A549 (cell line): Measurements from ENCODE around the gene LSM14B.

Experiments used
- BHLHE40 ChIP-seq: IDR thresholded peaks from 2 replicates; pipeline ENCODE4 v1.6.1; 2012; ENCODE audit warnings: low read depth, low read length, inconsistent platforms
- CBX2 ChIP-seq: fragments of 200-600 bp; sonication (generic); IDR thresholded peaks from 2 replicates; pipeline ENCODE4 v1.6.1; 2016; ENCODE audit warnings: low read depth, mild to moderate bottlenecking, borderline replicate concordance
- CEBPB ChIP-seq, 2 experiments: fragments of >200 bp in 1 of 2; sonication (Bioruptor Twin) in 1 of 2; formaldehyde crosslinking in 1 of 2; IDR thresholded peaks; 2 replicates each; pipeline ENCODE4 v1.6.1; 2012 to 2016
- CTCF ChIP-seq: fragments of >200 bp; sonication (Bioruptor Twin); formaldehyde crosslinking; IDR thresholded peaks from 3 replicates; pipeline ENCODE4 v1.5.1; 2016
- EP300 ChIP-seq, 2 experiments: fragments of >200 bp; sonication (Bioruptor Twin); formaldehyde crosslinking; IDR thresholded peaks; 2 replicates in 1 of 2; 3 replicates in 1 of 2; pipeline ENCODE4 v1.6.1; 2016 to 2017
- GATA3 ChIP-seq: IDR thresholded peaks from 2 replicates; pipeline ENCODE4 v1.6.1; 2012; ENCODE audit warnings: borderline replicate concordance
- HDAC2 ChIP-seq: fragments of 200-600 bp; sonication (generic); IDR thresholded peaks from 2 replicates; pipeline ENCODE4 v1.6.1; 2016
- HOXA7 ChIP-seq: fragments of 250-450 bp; sonication (Bioruptor Pico); IDR thresholded peaks from 2 replicates; pipeline ENCODE4 v1.5.0; 2020; ENCODE audit warnings: mild to moderate bottlenecking, moderate library complexity
- MAFK ChIP-seq: fragments of 450-650 bp; IDR thresholded peaks from 2 replicates; pipeline ENCODE4 v1.6.1; 2014; ENCODE audit not compliant: partially characterized antibody
- POLR2A ChIP-seq: IDR thresholded peaks from 2 replicates; pipeline ENCODE4 v1.6.1; 2012; ENCODE audit warnings: mild to moderate bottlenecking, low read length
- RAD21 ChIP-seq, 2 experiments: fragments of >200 bp in 1 of 2; sonication (Bioruptor Twin) in 1 of 2; formaldehyde crosslinking in 1 of 2; IDR thresholded peaks in 1 of 2; conservative IDR thresholded peaks in 1 of 2; 2 replicates in 1 of 2; 3 replicates in 1 of 2; pipeline ENCODE4 v1.6.1; 2012 to 2018; ENCODE audit warnings: inconsistent platforms in 1 of 2
- REST ChIP-seq: fragments of 200-600 bp; sonication (generic); IDR thresholded peaks from 2 replicates; pipeline ENCODE4 v1.6.1; 2016; ENCODE audit warnings: antibody characterized with exemption, mild to moderate bottlenecking, moderate library complexity
- RFX5 ChIP-seq: fragments of 450-650 bp; IDR thresholded peaks from 2 replicates; pipeline ENCODE4 v1.7.1; 2014; ENCODE audit warnings: antibody characterized with exemption, mild to moderate bottlenecking, moderate library complexity
- SREBF2 ChIP-seq: fragments of 450-650 bp; IDR thresholded peaks from 2 replicates; pipeline ENCODE4 v1.6.1; 2014; ENCODE audit warnings: mild to moderate bottlenecking, moderate library complexity

- no peak for TF ChIP-seq POLR2A
- TF ChIP-seq CTCF, result no peak
- TF ChIP-seq HOXA7 (CRISPR knock-in tag), result no peak
- TF ChIP-seq HDAC2, result no peak
- no peak for TF ChIP-seq BHLHE40
- TF ChIP-seq REST, result no peak
- no peak for TF ChIP-seq RFX5
- no peak for TF ChIP-seq CBX2
- no peak for TF ChIP-seq CEBPB (IDR thresholded peaks at IDR 0.05)
- no peak for TF ChIP-seq EP300 (IDR thresholded peaks at IDR 0.05)
- no peak for TF ChIP-seq GATA3
- TF ChIP-seq RAD21 (conservative IDR thresholded peaks at IDR 0.05 in 1 of 2, IDR thresholded peaks at IDR 0.05 in 1 of 2), result no peak
- TF ChIP-seq SREBF2, result no peak
- no peak for TF ChIP-seq MAFK
Measured at GRCh38 chr20:62138912-62139311, 16.6 kb downstream of the LSM14B start.
